G401.6 (cell line): ENCODE measurements around the gene PDSS2.
"Not testable (repeated sequence)": the region's sequence is repeated elsewhere in the genome, so short reads cannot be mapped to it uniquely, and the experiment has no call there.

Experiments
- FAIRE-seq: peaks from 2 replicates; lab custom pipeline; 2012; peaks lifted over from hg19 to GRCh38; lab: Jason Lieb, UNC

Gene PDSS2

GRCh38 chr6:107209406-107210305 lies 249.7 kb downstream of the PDSS2 start:
- FAIRE-seq, result no peak

GRCh38 chr6:107207251-107207873 lies 252.0 kb downstream of the PDSS2 start:
- FAIRE-seq, result no peak

- no peak for FAIRE-seq
Observed at GRCh38 chr6:107205058-107205998, 254.0 kb downstream of the PDSS2 start.

- no peak for FAIRE-seq
Observed at GRCh38 chr6:107202876-107203468, 256.4 kb downstream of the PDSS2 start.

GRCh38 chr6:107198631-107199416 lies 260.5 kb downstream of the PDSS2 start:
- no peak for FAIRE-seq

GRCh38 chr6:107196152-107196551 lies 263.2 kb downstream of the PDSS2 start:
- no peak for FAIRE-seq

GRCh38 chr6:107194723-107195122 lies 264.6 kb downstream of the PDSS2 start:
- FAIRE-seq, result not testable (repeated sequence)

- no peak for FAIRE-seq
Observed at GRCh38 chr6:107192830-107193229, 266.5 kb downstream of the PDSS2 start.

- no peak for FAIRE-seq
Observed at GRCh38 chr6:107187630-107188029, 271.7 kb downstream of the PDSS2 start.

GRCh38 chr6:107186047-107186446 lies 273.3 kb downstream of the PDSS2 start:
- no peak for FAIRE-seq

- no peak for FAIRE-seq
Observed at GRCh38 chr6:107185391-107185970, 273.9 kb downstream of the PDSS2 start.

GRCh38 chr6:107184435-107184834 lies 274.9 kb downstream of the PDSS2 start:
- FAIRE-seq, result no peak

GRCh38 chr6:107180099-107180498 lies 279.3 kb downstream of the PDSS2 start:
- FAIRE-seq, result no peak

- FAIRE-seq, result no peak
Observed at GRCh38 chr6:107179004-107179403, 280.4 kb downstream of the PDSS2 start.

- no peak for FAIRE-seq
Observed at GRCh38 chr6:107173779-107174178, 285.6 kb downstream of the PDSS2 start.

GRCh38 chr6:107171513-107171912 lies 287.9 kb downstream of the PDSS2 start:
- no peak for FAIRE-seq

GRCh38 chr6:107164299-107164698 lies 295.1 kb downstream of the PDSS2 start:
- not testable (repeated sequence) for FAIRE-seq

- FAIRE-seq, result no peak
Observed at GRCh38 chr6:107161521-107161920, 297.8 kb downstream of the PDSS2 start.

GRCh38 chr6:107156617-107157016 lies 302.7 kb downstream of the PDSS2 start:
- FAIRE-seq, result no peak

GRCh38 chr6:107154801-107155160 lies 304.6 kb downstream of the PDSS2 start:
- no peak for FAIRE-seq
